Stimulated activated CD4-positive, alpha-beta T cell treated with anti-CD3 and anti-CD28 coated beads, Interleukin-15, amount 100 ng/mL, for 24 hours (primary cell): ENCODE measurements around the gene TCOF1.
"Not testable (repeated sequence)": the region's sequence is repeated elsewhere in the genome, so short reads cannot be mapped to it uniquely, and the experiment has no call there.

Source experiments
- DNase-seq: peaks from one replicate; pipeline ENCODE4 v3.0.0-alpha.2; 2020

The TCOF1 gene

DNA sequence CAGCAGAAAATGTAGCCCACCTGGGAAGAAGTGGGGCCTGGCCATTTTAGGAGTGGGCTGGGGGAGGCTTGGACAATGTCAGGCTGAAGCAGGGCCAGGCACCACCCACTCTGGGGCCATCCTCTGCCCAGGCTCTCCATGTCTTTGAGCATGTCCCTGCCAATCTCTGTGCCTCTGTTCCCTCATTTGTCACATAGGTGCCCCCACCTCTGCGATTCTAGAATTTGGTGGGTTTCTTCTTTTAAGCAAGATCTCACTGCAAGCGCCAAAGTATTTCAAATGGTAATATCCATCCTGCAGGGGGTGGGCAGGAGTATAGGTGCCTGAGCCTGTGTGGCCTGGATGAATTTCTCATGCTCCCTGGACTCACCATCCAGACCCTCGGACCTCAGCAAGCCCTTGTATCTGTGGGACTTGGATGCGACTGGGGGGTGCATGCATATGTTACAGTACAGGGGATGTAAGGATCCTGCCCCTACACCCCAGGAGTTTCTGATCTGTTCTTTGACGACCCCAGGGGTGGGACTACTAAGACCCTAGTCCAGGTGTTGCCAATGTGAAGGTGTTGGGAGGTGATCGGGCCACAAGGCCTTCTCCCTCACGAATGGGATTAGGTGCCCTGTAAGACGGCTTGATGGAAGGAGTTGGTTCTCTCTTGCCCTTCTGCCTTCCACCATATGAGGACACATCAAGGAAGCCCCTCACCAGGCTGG lies 50.9 kb downstream of the TCOF1 start:
- no peak for DNase-seq

DNA sequence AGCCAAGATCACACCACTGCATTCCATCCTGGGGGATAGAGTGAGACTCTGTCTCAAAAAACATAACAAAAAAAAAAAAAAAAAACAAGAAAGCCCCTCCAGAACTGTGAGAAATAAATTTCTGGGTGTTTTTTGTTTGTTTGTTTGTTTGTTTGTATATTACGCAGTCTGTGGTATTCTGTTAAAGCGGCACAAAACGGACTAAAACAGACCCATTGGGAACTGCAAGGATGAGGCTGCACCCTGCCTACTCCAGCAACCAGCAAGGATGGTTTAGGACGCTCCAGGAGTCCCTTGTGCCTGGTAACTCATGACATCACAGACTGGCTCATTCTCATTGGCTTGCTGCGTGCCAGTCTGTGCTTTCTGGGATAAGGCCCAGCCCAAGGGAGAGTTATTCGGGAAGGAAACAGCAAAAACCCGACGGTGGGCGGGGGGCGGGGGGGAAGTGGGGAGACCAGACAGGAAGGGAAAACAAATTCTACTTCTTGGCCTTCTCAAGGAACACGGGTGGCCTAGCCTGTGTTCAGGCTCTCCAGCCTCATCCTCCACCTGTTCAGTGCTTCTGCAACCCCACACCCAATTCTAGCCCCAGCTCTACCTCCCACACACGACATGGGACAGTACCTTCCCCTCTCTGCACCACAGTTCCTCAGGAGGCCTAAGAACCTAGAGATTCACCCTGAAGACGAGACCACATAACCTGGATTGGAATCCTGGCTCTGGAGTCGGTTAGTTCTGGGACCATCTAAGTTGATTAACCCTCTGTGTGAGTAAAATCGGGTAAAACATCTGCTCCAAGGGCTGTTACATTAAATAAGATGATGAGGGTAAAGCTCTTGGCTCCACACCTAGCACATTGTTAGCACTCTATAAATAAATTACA lies 52.4 kb downstream of the TCOF1 start:
- DNase-seq: peak; percentile 63

DNA sequence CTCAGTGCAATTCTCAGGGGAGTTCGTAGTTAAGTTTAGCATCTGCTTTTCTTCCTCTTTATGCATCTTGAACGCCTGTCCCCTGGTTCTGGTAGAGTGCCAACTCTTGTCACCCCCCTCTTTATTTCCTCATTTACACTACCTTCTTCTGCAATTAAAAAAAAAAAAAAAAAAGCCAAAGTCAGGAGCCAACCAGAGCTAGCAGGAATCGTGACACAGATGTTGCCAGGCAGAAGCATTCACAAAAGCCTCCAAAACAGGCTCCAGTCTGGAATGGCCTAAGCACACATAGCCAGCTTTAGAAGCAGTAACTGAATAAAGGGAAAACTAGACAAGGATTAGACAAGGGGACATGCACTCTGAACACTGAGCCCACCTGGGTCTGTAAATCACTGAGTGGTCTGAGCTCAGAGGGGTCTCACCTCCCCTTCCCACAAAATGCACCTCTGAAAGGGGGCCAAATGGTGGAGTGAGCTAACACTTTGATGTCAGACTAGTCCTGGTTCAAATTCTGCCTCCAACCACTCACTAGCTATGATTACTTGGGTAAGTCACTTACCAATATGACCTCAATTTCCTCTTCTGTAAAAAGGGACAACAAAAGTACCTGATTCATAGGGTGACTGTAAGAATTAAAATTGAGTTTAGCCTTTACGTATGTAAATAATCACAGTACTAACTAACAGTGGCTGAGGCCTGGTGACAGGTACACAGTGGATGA lies 53.2 kb downstream of the TCOF1 start:
- peak; percentile 57 for DNase-seq

DNA sequence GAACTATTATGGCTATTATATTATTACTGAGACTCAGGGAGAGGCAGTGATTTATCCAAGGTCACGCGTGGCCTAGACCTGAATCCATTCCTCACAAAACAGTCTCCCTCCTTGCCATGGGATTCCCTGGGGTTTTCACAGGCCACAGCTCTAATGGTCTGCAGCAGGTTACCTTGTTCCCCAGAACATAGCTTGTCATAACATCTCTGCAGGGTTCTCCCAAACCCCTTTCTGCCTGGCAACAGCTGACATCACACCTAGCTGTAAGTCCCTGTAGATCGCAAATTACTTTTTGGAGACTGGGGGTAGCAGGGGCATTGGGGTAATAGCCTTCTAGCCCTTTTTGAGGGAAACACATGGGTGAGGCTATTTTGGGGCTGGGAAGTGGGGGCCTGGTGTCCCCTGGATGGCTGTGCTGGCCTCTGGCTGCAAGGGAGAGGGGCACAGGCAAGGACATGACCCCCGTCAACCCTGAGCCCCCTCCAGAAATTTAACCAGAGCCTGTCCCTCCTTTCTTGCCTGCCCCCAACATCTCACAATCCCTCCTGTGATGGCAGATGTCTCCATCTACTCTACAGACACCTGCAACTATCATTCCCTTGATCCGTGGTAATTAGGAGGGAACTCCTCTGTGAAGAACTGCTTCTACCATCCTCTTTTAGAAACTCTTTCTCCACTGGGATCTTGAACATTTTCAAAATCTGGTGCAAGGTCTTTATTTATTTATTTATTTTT lies 53.9 kb downstream of the TCOF1 start:
- DNase-seq: peak; percentile 76

DNA sequence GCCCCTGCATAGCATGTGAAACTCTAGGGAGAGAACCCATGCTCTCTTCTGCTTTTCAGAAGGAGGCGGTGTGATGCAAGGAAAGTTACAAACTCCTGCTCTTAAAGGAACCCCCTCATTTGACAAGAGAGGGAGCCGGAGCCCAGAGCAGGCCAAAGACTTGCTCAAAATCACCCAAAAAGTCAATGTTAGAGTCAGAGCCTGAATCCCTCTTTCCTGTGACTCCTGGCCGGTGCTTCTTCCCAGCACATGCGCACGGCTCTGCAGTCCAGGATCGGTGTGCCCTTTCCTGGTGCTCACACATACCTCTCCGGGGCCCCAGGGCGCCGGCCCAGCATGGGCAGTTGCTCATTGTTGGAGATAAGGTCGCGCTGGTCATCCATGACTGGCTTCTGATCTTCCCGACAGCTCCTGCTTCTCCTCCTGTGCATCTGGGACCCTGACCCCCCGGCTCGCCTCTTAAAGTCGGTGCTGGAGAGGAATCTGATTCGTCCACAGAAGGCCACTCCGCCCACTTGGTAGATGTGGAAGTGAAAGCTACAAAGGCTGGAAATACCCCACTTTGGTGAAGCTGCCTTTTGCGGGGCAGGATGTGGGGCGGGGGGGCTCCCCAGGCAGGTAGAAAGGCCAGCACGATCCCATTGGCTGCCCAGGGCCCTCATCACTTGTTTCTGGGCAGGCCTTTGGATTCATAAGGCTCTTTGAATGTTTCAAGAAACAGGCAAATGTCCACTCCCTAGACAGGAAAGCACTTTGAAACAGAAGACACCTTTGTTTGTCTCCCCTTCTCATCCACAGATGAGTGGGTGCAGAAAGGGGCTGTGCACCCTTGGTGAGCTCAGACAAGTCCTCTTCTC lies 55.0 kb downstream of the TCOF1 start, which contains the start of gene CD74:
Gene CD74, minus strand, starts transcription at position 592 of the 857 bp plus-strand sequence. Its CDS starts 161 bp downstream, at position 431.
- peak; percentile 92 for DNase-seq

DNA sequence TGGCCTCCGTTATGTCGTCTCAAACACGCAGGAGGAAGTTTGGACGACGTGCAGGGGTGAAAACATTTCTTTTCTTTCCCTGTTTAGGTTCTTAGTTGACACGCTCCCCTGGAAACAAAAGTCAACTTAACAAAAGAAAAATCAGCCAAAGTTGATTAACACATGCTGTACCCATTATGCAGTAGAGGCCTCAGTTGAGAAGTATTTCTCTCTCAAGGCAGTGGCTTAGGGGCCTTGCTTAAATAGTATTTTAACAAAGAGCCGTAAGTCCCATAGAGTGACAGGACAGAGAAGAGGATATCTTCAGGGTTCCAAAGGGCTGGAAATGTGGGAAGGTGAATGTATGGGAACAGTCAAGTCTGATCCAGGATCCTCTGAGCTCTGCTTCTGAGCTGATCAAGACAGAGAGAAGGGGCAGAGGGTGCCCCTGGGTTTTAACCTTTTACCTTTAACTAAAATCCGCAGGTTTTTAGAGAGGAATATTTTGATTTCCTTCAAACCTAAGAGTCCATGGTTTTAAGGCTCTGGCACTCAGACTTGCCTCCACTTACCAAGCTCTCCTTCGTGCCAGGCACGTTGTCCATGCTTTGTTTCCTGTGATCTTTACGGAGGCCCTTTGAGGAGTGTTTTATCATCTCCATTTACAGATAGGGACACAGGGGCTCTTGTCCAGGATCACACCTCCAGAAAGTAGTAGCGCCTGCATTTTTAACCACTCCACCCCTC lies 55.8 kb downstream of the TCOF1 start:
- DNase-seq: no peak

DNA sequence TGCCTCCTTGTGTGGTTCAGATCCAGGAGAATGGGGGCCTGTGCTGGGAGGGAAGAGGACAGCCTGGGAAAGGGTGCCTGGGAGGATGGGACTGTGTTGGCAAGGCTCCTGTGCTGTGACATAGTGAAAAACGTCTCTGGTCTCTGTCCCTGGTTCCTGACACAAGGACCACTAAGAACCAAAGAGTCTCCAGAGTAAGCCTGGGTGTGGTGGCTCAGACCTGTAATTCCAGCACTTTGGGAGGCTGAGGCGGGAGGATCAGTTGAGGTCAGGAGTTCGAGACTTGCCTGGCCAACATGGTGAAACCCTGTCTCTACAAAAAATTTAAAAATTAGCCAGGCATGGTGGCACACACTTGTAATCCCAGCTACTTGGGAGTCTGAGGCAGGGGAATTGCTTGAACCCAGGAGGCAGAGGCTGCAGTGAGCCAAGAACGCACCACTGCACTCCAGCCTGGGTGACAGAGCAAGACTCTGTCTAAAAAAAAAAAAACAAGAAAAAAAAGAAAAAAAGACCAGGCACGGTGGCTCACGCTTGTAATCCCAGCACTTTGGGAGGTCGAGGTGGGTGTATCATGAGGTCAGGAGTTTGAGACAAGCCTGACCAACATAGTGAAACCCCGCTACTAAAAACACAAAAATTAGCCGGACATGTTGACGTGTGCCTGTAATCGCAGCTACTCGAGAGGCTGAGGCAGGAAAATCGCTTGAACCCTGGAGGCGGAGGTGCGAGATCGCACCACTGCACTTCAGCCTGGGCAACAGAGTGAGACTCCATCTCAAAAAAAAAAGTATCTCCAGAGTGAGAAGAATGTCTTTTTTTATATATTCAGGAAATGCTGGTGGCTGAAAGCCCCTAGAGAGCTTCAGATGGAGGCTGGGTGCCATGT lies 56.6 kb downstream of the TCOF1 start:
- DNase-seq: not testable (repeated sequence)

DNA sequence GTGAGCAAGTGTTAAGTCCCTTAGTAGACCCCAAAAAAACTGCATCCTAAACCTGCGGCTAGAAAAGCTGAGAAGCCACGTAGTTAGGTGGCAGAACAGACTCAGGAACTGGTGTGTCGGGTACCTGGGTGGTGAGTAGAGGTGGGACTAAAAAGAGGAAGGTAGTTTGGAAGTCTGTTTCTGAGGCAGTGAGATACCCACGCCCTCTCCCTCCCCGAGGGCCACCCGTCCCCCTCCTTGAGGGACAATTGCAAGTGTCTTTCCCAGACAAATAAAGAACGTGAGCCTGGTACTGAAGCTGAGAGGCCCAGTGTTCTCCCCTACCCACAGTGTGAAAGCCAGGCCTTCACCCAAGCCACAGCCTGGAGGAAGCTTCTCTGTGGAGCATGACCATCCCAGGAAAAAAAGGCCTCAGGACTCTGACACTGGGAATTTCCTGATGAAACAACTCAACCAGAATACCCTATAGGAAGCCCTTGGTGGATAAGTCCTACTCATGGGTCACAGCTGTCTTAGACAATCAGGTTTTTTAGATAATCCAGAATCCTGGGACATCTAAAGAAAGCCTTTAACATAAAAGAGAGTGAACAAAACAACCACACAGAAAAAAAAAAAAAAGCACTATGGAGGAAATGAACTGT lies 62.3 kb downstream of the TCOF1 start:
- no peak for DNase-seq

DNA sequence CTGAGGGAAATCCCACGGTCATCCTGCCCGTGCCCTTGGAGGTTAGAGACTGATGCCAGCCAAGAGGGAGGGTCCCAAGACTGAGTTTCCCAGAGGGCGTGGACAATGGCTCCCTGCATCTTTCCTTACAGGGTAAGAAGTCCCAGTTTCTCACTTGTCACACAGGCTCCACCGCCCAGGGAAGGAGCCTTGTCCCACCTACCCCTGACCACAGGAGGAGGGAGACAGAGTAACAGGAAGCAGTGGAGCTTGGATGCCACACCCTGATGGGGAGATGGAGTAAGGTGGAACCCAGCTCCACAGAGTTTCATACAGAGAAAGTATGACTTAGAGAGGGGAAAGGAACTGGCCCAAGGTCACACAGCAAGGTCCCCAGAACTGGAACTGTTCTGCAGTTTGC lies 64.6 kb downstream of the TCOF1 start:
- no peak for DNase-seq

DNA sequence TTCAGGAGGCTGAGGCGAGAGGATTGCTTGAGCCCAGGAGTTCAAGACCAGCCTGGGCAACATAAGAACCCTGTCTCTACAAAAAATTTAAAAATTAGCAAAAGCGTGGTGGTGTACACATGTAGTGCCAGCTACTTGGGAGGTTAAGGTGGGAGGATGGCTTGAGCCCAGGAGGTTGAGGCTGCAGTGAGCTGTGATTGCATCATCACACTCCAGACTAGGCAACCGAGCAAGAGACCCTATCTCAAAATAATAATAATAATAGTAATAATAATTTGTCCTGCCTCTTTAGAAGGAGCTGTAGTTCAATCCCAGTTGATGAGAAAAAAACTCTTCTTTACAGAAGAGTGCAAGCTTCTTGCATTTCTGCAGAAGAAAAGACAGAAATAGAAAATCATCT lies 65.3 kb downstream of the TCOF1 start:
- DNase-seq: no peak

DNA sequence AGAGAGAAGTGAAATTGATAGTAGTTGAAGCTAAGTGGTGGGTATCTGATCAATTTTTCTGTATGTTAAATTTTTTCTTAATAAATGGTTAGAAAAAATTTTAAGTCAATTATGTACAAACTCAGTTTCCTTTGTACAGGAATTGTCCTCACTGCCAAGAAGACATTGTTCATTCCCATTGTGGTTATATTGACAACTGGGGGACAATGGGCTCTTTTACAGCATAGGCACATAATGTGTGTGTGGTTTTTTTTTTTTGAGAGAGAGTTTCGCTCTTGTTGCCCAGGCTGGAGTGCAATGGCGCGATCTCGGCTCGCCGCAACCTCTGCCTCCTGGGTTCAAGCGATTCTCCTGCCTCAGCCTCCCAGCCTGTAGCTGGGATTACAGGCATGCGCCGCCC lies 68.7 kb downstream of the TCOF1 start:
- DNase-seq: not testable (repeated sequence)

DNA sequence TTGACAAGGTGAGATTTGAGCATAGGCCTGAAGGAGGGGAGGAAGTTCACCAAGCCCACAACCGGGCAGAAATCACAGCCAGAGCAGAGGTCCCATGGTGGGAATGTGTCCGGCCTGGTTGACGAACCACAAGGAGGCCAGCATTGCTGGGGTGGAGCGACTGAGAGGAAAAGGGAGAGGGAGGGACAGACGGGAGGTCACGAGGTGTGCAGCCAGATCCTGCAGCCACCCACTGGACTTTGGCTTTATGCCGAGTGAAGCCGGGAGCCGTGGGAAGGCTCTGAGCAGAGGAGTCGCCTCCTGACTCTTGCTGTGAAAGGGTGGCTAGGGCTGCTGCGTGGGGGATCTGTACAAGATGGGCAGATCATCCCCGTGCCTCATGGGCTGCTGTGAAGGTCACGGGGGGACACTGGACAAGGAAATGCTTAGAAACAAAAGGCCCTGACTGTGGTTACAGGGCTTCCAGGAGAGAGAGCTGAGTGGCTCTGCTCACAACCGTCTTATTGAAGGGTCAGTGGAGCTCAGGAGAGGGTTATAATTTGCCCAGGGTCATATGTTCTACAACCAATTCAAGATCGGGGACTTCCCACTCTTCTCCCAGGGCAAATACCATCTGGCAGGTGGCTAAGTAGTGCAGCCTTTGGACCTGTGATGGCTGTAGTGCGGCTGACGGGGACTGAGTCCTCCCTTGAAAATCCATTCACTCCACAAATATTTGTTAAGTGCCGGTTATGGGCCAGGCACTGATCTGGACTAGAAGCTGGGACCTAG lies 70.8 kb downstream of the TCOF1 start:
- DNase-seq: no peak

DNA sequence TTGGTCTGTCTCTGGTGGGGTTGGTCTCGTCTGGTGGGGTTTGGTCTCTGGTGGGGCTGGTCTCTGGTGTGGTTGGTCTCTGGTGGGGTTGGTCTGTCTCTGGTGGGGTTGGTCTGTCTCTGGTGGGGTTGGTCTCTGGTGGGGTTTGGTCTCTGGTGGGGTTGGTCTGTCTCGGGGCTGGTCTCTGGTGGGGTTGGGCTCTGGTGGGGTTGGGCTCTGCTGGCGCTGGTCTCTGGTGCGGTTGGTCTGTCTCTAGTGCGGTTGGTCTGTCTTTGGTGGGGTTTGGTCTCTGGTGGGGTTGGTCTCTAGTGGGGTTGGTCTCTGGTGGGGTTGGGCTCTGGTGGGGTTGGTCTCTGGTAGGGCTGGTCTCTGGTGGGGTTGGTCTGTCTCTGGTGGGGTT lies 71.5 kb downstream of the TCOF1 start:
- no peak for DNase-seq

DNA sequence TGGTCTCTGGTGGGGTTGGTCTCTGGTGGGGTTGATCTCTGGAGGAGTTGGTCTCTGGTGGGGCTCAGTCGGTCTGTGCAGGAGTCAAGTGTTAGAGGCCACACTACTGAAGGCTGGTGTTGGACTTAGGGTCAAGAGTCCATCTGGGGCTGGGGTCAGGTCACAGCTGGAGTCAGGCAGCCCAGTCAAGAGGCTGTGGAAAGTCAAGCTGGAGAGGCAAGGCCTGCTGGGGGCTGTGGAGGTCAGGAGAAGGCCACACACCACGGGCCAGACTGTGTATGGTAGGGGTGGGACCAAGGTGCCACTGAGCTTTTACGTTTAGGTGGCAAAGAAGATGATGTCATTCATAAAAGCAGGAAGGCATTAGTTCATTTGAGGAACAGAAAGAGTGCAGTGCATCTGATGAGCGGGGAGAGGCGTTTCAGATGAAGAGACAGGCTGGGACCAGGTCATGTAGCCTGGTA lies 71.9 kb downstream of the TCOF1 start:
- no peak for DNase-seq

DNA sequence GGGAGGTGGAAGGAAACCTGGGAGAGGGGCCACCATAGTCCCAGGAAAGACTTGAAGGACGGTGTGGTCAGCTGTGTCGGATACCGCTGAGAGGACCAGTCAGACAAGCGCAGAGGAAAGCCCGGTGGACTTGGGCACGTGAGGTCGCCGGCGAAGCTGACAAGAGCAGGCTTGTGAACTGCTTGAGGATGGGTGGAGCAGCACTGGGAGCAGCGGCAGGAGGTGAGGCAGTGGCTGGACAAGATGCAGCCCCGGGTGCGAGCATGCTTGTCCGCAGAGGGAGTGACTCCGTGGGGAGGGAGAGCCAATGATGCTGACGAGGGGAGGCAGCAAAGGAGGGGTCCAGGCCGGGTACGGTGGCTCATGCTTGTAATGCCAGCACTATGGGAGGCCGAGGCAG lies 73.6 kb downstream of the TCOF1 start:
- no peak for DNase-seq

DNA sequence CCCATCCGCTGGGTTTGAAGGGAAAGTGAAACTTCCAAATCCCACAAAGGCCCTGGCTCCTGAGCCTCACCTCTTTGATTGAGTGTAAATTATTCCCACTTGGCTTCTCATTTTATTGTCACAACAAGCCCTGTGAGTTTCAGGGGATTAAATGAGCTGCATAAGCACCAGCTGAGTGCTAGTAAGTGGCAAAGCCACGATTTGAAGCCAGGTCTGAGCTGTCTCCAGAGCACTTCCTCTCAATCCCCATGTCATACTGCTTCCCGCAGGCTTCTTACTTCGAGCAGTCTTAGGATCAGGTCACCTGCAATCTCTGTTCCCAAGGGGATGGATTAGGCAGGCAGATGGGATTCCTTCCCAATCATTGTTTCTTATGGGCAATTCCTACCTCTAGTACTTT lies 74.1 kb downstream of the TCOF1 start:
- DNase-seq: no peak

DNA sequence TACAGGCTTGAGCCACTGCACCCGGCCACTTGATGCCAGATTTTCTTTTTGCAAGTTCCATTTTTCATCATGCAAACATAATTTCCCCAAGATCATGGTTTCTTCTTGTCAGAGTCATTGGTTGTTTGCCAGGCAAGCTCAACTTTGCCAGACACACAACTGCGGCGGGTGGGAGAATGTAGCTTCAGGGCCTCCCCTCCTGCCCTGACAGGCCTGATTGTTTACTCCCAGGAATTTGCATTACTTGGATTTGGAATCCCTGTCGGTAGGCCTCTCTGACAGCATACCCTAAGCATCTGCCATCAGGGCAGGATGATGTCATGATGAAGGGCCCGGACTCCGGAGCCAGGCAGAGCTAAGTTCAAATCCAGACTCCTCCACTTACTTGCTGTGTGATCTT lies 77.0 kb downstream of the TCOF1 start:
- DNase-seq: no peak

DNA sequence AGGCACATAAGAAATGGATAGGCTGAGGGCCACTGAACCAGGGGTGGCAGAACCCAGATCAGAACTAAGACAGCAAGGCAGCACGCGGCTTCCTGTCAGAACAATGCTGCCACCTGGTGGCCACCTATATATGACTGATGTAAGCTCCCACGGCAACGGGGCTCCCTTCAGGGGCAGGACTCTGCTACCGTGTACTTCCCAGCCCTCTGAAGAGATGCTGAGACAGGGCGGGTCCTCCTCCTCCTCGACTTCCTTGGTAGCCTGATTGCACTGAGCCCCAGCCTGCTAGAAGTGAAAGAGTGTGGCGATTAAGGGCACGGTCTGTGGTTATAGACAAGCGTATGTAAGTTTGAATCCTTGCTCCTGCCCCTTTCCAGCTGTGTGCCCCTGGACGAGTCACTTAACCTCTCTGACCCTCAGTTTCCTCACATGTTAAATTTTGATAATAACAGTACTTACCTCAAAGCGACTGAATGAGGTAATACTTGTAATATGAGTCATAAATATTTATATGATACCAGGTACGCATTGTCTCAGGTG lies 78.7 kb downstream of the TCOF1 start:
- DNase-seq: peak; percentile 95
